CD14-positive monocyte (primary cell): ENCODE data around the gene C10orf71. TPM values are rescaled to one million over a fixed set of nuclear protein-coding genes. Genes with fewer than 3 reads are reported as not detected.

ENCODE experiments used
- DNase-seq, 3 donors: peaks; one replicate each; pipeline ENCODE4 v3.0.0-alpha.2; 2011 to 2022
- H2AFZ ChIP-seq: 2 replicates; pipeline ENCODE4 v1.6.0; 2012; ENCODE audit warnings: mild to moderate bottlenecking, low read depth, low read length, inconsistent platforms; ENCODE audit not compliant: insufficient read depth, poor library complexity, severe bottlenecking
- H3K27ac ChIP-seq, 2 donors: 1 replicate in 1 of 2; 2 replicates in 1 of 2; pipeline ENCODE4 v1.5.1; 2012 to 2013; ENCODE audit warnings: low read length in 2 of 2, control low read depth in 1 of 2, inconsistent platforms in 1 of 2, low read depth in 1 of 2, mild to moderate bottlenecking in 1 of 2
- H3K27me3 ChIP-seq, 2 donors: one replicate each; pipeline versions ENCODE4 v1.6.0 to v1.6.1; 2011 to 2013; ENCODE audit warnings: low read length in 2 of 2; ENCODE audit not compliant: control insufficient read depth in 2 of 2, insufficient read depth in 2 of 2
- H3K36me3 ChIP-seq, 2 donors: replicated peaks in 1 of 2; 1 replicate in 1 of 2; 2 replicates in 1 of 2; pipeline versions ENCODE4 v1.5.1 to v1.6.1; 2012 to 2013; ENCODE audit warnings: low read length in 2 of 2, control low read depth in 1 of 2, inconsistent platforms in 1 of 2, mild to moderate bottlenecking in 1 of 2; ENCODE audit not compliant: insufficient read depth in 2 of 2, control insufficient read depth in 1 of 2
- H3K4me1 ChIP-seq, 2 donors: 1 replicate in 1 of 2; 2 replicates in 1 of 2; pipeline versions ENCODE4 v1.5.1 to v1.6.1; 2012 to 2013; ENCODE audit warnings: low read length in 2 of 2, control low read depth in 1 of 2, inconsistent platforms in 1 of 2, mild to moderate bottlenecking in 1 of 2, moderate library complexity in 1 of 2; ENCODE audit not compliant: insufficient read depth in 2 of 2, control insufficient read depth in 1 of 2
- H3K4me2 ChIP-seq: replicated peaks from 2 replicates; pipeline ENCODE3; 2012; ENCODE audit warnings: low read length, moderate library complexity, mild to moderate bottlenecking; ENCODE audit not compliant: poor library complexity, severe bottlenecking; ENCODE audit errors: extremely low read depth
- H3K4me3 ChIP-seq, 3 experiments: fragments of 200-600 bp in 1 of 3; sonication (generic) in 1 of 3; replicated peaks in 1 of 3; 1 replicate in 2 of 3; 2 replicates in 1 of 3; pipeline ENCODE4 v1.5.1; 2011 to 2013; ENCODE audit warnings: low read length in 3 of 3, mild to moderate bottlenecking in 3 of 3, control low read depth in 2 of 3, low read depth in 2 of 3, inconsistent platforms in 1 of 3, moderate library complexity in 1 of 3
- H3K79me2 ChIP-seq: 2 replicates; pipeline ENCODE4 v1.6.0; 2012; ENCODE audit warnings: mild to moderate bottlenecking, control low read depth, inconsistent platforms, low read length, moderate library complexity; ENCODE audit not compliant: insufficient read depth
- H3K9ac ChIP-seq: 2 replicates; pipeline ENCODE4 v1.6.0; 2017; ENCODE audit warnings: low read length, mild to moderate bottlenecking; ENCODE audit not compliant: insufficient read depth, poor library complexity, severe bottlenecking
- H3K9me3 ChIP-seq, 2 donors: replicated peaks in 1 of 2; 1 replicate in 1 of 2; 2 replicates in 1 of 2; pipeline versions ENCODE4 v1.5.1 to v1.6.1; 2012 to 2013; ENCODE audit warnings: low read length in 2 of 2, control low read depth in 1 of 2; ENCODE audit not compliant: control insufficient read depth in 1 of 2, insufficient read depth in 1 of 2
- H4K20me1 ChIP-seq: 2 replicates; pipeline ENCODE4 v1.6.0; 2012; ENCODE audit warnings: mild to moderate bottlenecking, low read length, control low read depth, moderate library complexity; ENCODE audit not compliant: insufficient read depth
- H3K27ac Mint-ChIP-seq, 7 donors: one replicate each; pipeline ENCODE4 v1.8.0; 2020; ENCODE audit warnings: mild to moderate bottlenecking in 7 of 7, mixed read lengths in 7 of 7, moderate library complexity in 6 of 7, inconsistent platforms in 2 of 7
- H3K27me3 Mint-ChIP-seq, 3 donors: one replicate each; pipeline ENCODE4 v1.8.0; 2021 to 2022; ENCODE audit warnings: low read depth in 3 of 3, mild to moderate bottlenecking in 3 of 3, mixed read lengths in 3 of 3, moderate library complexity in 3 of 3, inconsistent platforms in 1 of 3
- H3K36me3 Mint-ChIP-seq, 2 donors: one replicate each; pipeline ENCODE4 v1.8.0; 2020; ENCODE audit warnings: mixed read lengths in 2 of 2, inconsistent platforms in 1 of 2, mild to moderate bottlenecking in 1 of 2
- H3K4me1 Mint-ChIP-seq: one replicate; pipeline ENCODE4 v1.8.0; 2020; ENCODE audit warnings: mild to moderate bottlenecking, mixed read lengths
- H3K4me3 Mint-ChIP-seq, 2 donors: one replicate each; pipeline ENCODE4 v1.8.0; 2020; ENCODE audit warnings: mild to moderate bottlenecking in 2 of 2, mixed read lengths in 2 of 2, moderate library complexity in 1 of 2
- H3K9me3 Mint-ChIP-seq, 7 donors: one replicate each; pipeline ENCODE4 v1.8.0; 2020 to 2022; ENCODE audit warnings: mixed read lengths in 7 of 7, mild to moderate bottlenecking in 6 of 7, moderate library complexity in 6 of 7, inconsistent platforms in 2 of 7
- WGBS: methylation state at CpG from one replicate; pipeline ENCODE4 v1.1.5; 2013; ENCODE audit warnings: missing lambda C conversion rate; ENCODE audit not compliant: insufficient coverage; 5-methylcytosine and 5-hydroxymethylcytosine counted together
- intact Hi-C, 2 donors: fragments of 100-400 bp; cut with micrococcal nuclease; formaldehyde crosslinking; loops; one replicate each; pipeline versions ENCODE4 v1.15.0 to v1.15.1; 2023
- polyA plus RNA-seq, 3 donors: library from polyadenylated mRNA; depleted of rRNA in 1 of 3; unstranded in 2 of 3; stranded (reverse) in 1 of 3; fragments of 300-500 nt in 2 of 3; fragments of >200 nt in 1 of 3; fragmentation: Illumina TruSeq in 2 of 3; gene quantifications; 1 replicate in 2 of 3; 2 replicates in 1 of 3; pipeline ENCODE4 v1.2.3, GENCODE V29; 2012 to 2021
- TF ChIP-seq, protein P1 (sequence below): fragments of 200-600 bp; IDR thresholded peaks from one replicate; pipeline ENCODE4 v1.8.0; 2022; ENCODE audit warnings: antibody characterized with exemption, mild to moderate bottlenecking

C10orf71 gene
- polyA plus RNA-seq, 3 donors, result not detected

DNA sequence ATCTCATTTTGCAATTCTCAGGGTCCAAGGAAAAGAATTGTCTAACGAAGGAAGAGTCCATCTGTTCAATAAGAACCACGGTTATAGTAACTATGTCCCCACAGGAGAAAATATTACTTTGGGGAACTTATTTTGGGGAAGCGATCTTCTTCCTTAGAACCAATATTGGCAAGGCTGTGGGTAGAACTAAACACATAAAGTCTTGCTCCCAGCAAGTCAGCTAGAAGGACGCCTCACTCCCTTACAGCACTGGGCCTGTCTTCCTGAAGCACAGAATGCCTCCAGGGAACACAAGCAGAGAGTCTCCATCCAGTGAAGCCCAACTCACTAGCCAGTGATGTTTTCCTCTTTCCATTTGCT lies 30.2 kb downstream of the C10orf71 start:
- Histone ChIP-seq H3K4me3 (no peak overlapping the region), H3K36me3 (no peaks in the 10 kb centered on the region), H4K20me1 (no peaks in the 10 kb centered on the region), H3K9ac (no peak overlapping the region), H3K4me2 (no peak overlapping the region), H3K27me3 (no peaks in the 10 kb centered on the region), H3K27ac (peak overlapping the region in 1 of 2 donors; percentile 15), H3K79me2 (no peaks in the 10 kb centered on the region), H2AFZ (no peak overlapping the region), H3K9me3 (no peaks in the 10 kb centered on the region), H3K4me1 (peaks cover 10 to 27% of the 10 kb centered on the region in 2 donors)
- TF ChIP-seq, protein P1, sequence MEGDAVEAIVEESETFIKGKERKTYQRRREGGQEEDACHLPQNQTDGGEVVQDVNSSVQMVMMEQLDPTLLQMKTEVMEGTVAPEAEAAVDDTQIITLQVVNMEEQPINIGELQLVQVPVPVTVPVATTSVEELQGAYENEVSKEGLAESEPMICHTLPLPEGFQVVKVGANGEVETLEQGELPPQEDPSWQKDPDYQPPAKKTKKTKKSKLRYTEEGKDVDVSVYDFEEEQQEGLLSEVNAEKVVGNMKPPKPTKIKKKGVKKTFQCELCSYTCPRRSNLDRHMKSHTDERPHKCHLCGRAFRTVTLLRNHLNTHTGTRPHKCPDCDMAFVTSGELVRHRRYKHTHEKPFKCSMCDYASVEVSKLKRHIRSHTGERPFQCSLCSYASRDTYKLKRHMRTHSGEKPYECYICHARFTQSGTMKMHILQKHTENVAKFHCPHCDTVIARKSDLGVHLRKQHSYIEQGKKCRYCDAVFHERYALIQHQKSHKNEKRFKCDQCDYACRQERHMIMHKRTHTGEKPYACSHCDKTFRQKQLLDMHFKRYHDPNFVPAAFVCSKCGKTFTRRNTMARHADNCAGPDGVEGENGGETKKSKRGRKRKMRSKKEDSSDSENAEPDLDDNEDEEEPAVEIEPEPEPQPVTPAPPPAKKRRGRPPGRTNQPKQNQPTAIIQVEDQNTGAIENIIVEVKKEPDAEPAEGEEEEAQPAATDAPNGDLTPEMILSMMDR, result no peak
- 56% methylated on average over 1 of the region's 4 CpGs for WGBS
- Mint-ChIP-seq H3K9me3 (peaks cover 0 to 6% (median 0%) of the 10 kb centered on the region in 7 donors), H3K36me3 (no peaks in the 10 kb centered on the region), H3K27ac (peak overlapping the region in 3 of 7 donors; percentile 26 to 81 (median 46)), H3K4me3 (no peak overlapping the region), H3K27me3 (peaks cover 5 to 21% (median 7%) of the 10 kb centered on the region in 3 donors), H3K4me1 (peaks cover 21% of the 10 kb centered on the region)
- intact Hi-C loops, result no loop called here
- DNase-seq, result peak in 1 of 3 donors; percentile 40

DNA sequence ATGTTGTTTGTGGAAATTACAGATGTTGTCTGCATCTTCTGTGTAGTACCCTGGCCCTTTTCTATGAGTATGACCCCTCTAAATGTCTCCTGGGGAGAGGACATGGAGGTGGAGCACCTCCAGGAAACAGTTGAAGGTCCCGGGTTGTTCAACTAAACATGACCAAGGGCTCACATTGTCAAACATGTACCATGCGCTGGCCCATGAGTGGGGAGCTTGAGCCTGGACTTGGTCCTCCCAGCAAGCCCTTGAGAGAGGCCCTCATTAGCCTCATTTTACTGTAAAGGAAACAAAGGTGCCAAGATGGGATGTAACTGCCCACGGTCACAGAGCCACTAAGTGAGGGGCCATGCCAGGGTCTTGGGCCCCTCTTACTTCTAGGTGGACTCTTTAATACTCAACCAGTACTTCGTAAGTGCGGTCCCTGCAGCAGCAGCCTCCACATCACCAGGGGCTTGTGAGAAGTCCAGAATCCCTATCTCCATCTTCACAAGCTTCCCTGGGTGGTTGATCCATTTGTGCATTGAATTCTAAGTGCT lies 31.2 kb downstream of the C10orf71 start:
- H4K20me1 ChIP-seq, result no peaks in the 10 kb centered on the region
- Mint-ChIP-seq H3K36me3 (no peaks in the 10 kb centered on the region), H3K4me1 (peaks cover 12% of the 10 kb centered on the region), H3K27ac (no peak overlapping the region), H3K4me3 (no peak overlapping the region), H3K9me3 (peaks cover 0 to 9% (median 3%) of the 10 kb centered on the region in 7 donors), H3K27me3 (peaks cover 5 to 20% (median 8%) of the 10 kb centered on the region in 3 donors)
- H3K4me1 ChIP-seq, result peaks cover 10 to 17% of the 10 kb centered on the region in 2 donors
- no peak overlapping the region for H2AFZ ChIP-seq
- H3K4me2 ChIP-seq, result no peak overlapping the region
- no peak overlapping the region for H3K9ac ChIP-seq
- DNase-seq, result no peak
- TF ChIP-seq, protein P1, result no peak
- H3K27ac ChIP-seq, result no peak overlapping the region
- no peaks in the 10 kb centered on the region for H3K79me2 ChIP-seq
- WGBS, result 100% methylated on average over 2 of the region's 5 CpGs
- H3K9me3 ChIP-seq, result peaks cover 0 to under 1% of the 10 kb centered on the region in 2 donors
- intact Hi-C loops, result no loop called here
- no peak overlapping the region for H3K4me3 ChIP-seq
- no peaks in the 10 kb centered on the region for H3K27me3 ChIP-seq
- no peaks in the 10 kb centered on the region for H3K36me3 ChIP-seq
